ENCODE measurements around the gene SLC6A18.

- TF ChIP-seq POLR2A (IDR thresholded peaks at IDR 0.05): no peak
- TF ChIP-seq EP300 (IDR thresholded peaks at IDR 0.05): no peak
- TF ChIP-seq CTCF (IDR thresholded peaks at IDR 0.05): no peak
- TF ChIP-seq POLR2AphosphoS5 (IDR thresholded peaks at IDR 0.05): no peak
These were observed 47.0 kb downstream of the SLC6A18 start for GRCh38 chr5:1272201-1272600.

All from gastroesophageal sphincter (tissue), 3 donors.